ENCODE data around the gene ACER1. TPM values are rescaled to one million over a fixed set of nuclear protein-coding genes. Genes with fewer than 3 reads are reported as not detected.
"Not testable (repeated sequence)": the region's sequence is repeated elsewhere in the genome, so short reads cannot be mapped to it uniquely, and the experiment has no call there.

The ACER1 gene
- total RNA-seq, 1 experiment from 2014 or later: not detected

- Histone ChIP-seq H3K9me2 (replicated peaks; ENCODE audit: insufficient read depth, low read length) (no peaks in the 10 kb centered on the region), H3K27me3 (ENCODE audit: low read length) (no peaks in the 10 kb centered on the region), H3K4me1 (ENCODE audit: low read length) (no peaks in the 10 kb centered on the region), H3K9me3 (ENCODE audit: low read length) (no peaks in the 10 kb centered on the region), H3K79me2 (ENCODE audit: low read length) (no peaks in the 10 kb centered on the region), H3K27ac (ENCODE audit: low read length) (no peak overlapping the region), H3K4me3 (ENCODE audit: low read length) (no peak overlapping the region), H2AFZ (ENCODE audit: low read length) (no peak overlapping the region), H3K36me3 (ENCODE audit: insufficient read depth, low read length) (no peaks in the 10 kb centered on the region), H4K20me1 (ENCODE audit: insufficient read depth, low read depth, low read length) (no peaks in the 10 kb centered on the region), H3K9ac (ENCODE audit: low read length) (no peak overlapping the region), H3K4me2 (ENCODE audit: low read depth, low read length, poor library complexity, severe bottlenecking) (no peak overlapping the region)
- DNase-seq: no peak
Measured at GRCh38 chr19:6322284-6322683, 11.1 kb downstream of the ACER1 start.

GRCh38 chr19:6319376-6319775 lies 14.0 kb downstream of the ACER1 start:
- H3K9me3 ChIP-seq (ENCODE audit: low read length): no peaks in the 10 kb centered on the region
- H3K4me1 ChIP-seq (ENCODE audit: low read length): no peaks in the 10 kb centered on the region
- no peak overlapping the region for H3K27ac ChIP-seq (ENCODE audit: low read length)
- no peaks in the 10 kb centered on the region for H3K9me2 ChIP-seq (replicated peaks; ENCODE audit: insufficient read depth, low read length)
- H3K79me2 ChIP-seq (ENCODE audit: low read length): no peaks in the 10 kb centered on the region
- no peaks in the 10 kb centered on the region for H3K27me3 ChIP-seq (ENCODE audit: low read length)
- H3K4me3 ChIP-seq (ENCODE audit: low read length): no peak overlapping the region
- H2AFZ ChIP-seq (ENCODE audit: low read length): no peak overlapping the region
- H3K4me2 ChIP-seq (ENCODE audit: low read depth, low read length, poor library complexity, severe bottlenecking): no peak overlapping the region
- DNase-seq: no peak
- H3K9ac ChIP-seq (ENCODE audit: low read length): no peak overlapping the region
- no peaks in the 10 kb centered on the region for H3K36me3 ChIP-seq (ENCODE audit: insufficient read depth, low read length)
- no peaks in the 10 kb centered on the region for H4K20me1 ChIP-seq (ENCODE audit: insufficient read depth, low read depth, low read length)

GRCh38 chr19:6318772-6319171 lies 14.6 kb downstream of the ACER1 start:
- Histone ChIP-seq H3K36me3 (ENCODE audit: insufficient read depth, low read length) (no peaks in the 10 kb centered on the region), H3K27ac (ENCODE audit: low read length) (no peak overlapping the region), H3K9me3 (ENCODE audit: low read length) (no peaks in the 10 kb centered on the region), H3K4me3 (ENCODE audit: low read length) (no peak overlapping the region), H3K79me2 (ENCODE audit: low read length) (no peaks in the 10 kb centered on the region), H3K27me3 (ENCODE audit: low read length) (no peaks in the 10 kb centered on the region), H3K4me1 (ENCODE audit: low read length) (no peaks in the 10 kb centered on the region), H3K9ac (ENCODE audit: low read length) (no peak overlapping the region), H4K20me1 (ENCODE audit: insufficient read depth, low read depth, low read length) (no peaks in the 10 kb centered on the region), H3K9me2 (replicated peaks; ENCODE audit: insufficient read depth, low read length) (no peaks in the 10 kb centered on the region), H2AFZ (ENCODE audit: low read length) (no peak overlapping the region), H3K4me2 (ENCODE audit: low read depth, low read length, poor library complexity, severe bottlenecking) (no peak overlapping the region)
- no peak for DNase-seq

- not testable (repeated sequence) for H3K9ac ChIP-seq (ENCODE audit: low read length); H3K9me2 ChIP-seq (replicated peaks; ENCODE audit: insufficient read depth, low read length); H3K4me1 ChIP-seq (ENCODE audit: low read length); H3K36me3 ChIP-seq (ENCODE audit: insufficient read depth, low read length); DNase-seq; H3K9me3 ChIP-seq (ENCODE audit: low read length); H3K4me2 ChIP-seq (ENCODE audit: low read depth, low read length, poor library complexity, severe bottlenecking); H3K27ac ChIP-seq (ENCODE audit: low read length); H4K20me1 ChIP-seq (ENCODE audit: insufficient read depth, low read depth, low read length); H3K27me3 ChIP-seq (ENCODE audit: low read length); H2AFZ ChIP-seq (ENCODE audit: low read length); H3K79me2 ChIP-seq (ENCODE audit: low read length); H3K4me3 ChIP-seq (ENCODE audit: low read length)
Measured at GRCh38 chr19:6315646-6316045, 17.8 kb downstream of the ACER1 start.

- H3K27me3 ChIP-seq (ENCODE audit: low read length): no peaks in the 10 kb centered on the region
- H3K9ac ChIP-seq (ENCODE audit: low read length): no peak overlapping the region
- no peak overlapping the region for H3K27ac ChIP-seq (ENCODE audit: low read length)
- no peaks in the 10 kb centered on the region for H3K4me1 ChIP-seq (ENCODE audit: low read length)
- H3K4me3 ChIP-seq (ENCODE audit: low read length): no peak overlapping the region
- no peak overlapping the region for H3K4me2 ChIP-seq (ENCODE audit: low read depth, low read length, poor library complexity, severe bottlenecking)
- no peaks in the 10 kb centered on the region for H4K20me1 ChIP-seq (ENCODE audit: insufficient read depth, low read depth, low read length)
- no peak overlapping the region for H2AFZ ChIP-seq (ENCODE audit: low read length)
- no peaks in the 10 kb centered on the region for H3K36me3 ChIP-seq (ENCODE audit: insufficient read depth, low read length)
- H3K9me2 ChIP-seq (replicated peaks; ENCODE audit: insufficient read depth, low read length): no peaks in the 10 kb centered on the region
- no peaks in the 10 kb centered on the region for H3K9me3 ChIP-seq (ENCODE audit: low read length)
- no peaks in the 10 kb centered on the region for H3K79me2 ChIP-seq (ENCODE audit: low read length)
- no peak for DNase-seq
Measured at GRCh38 chr19:6313398-6313969, 19.9 kb downstream of the ACER1 start.

GRCh38 chr19:6312018-6312417 lies 21.4 kb downstream of the ACER1 start:
- no peaks in the 10 kb centered on the region for H3K9me3 ChIP-seq (ENCODE audit: low read length)
- H3K27ac ChIP-seq (ENCODE audit: low read length): no peak overlapping the region
- H3K79me2 ChIP-seq (ENCODE audit: low read length): no peaks in the 10 kb centered on the region
- H3K9me2 ChIP-seq (replicated peaks; ENCODE audit: insufficient read depth, low read length): no peaks in the 10 kb centered on the region
- H2AFZ ChIP-seq (ENCODE audit: low read length): no peak overlapping the region
- H3K4me2 ChIP-seq (ENCODE audit: low read depth, low read length, poor library complexity, severe bottlenecking): no peak overlapping the region
- H3K4me3 ChIP-seq (ENCODE audit: low read length): no peak overlapping the region
- H3K4me1 ChIP-seq (ENCODE audit: low read length): no peaks in the 10 kb centered on the region
- no peaks in the 10 kb centered on the region for H3K36me3 ChIP-seq (ENCODE audit: insufficient read depth, low read length)
- DNase-seq: no peak
- no peaks in the 10 kb centered on the region for H3K27me3 ChIP-seq (ENCODE audit: low read length)
- no peak overlapping the region for H3K9ac ChIP-seq (ENCODE audit: low read length)
- no peaks in the 10 kb centered on the region for H4K20me1 ChIP-seq (ENCODE audit: insufficient read depth, low read depth, low read length)

- no peaks in the 10 kb centered on the region for H3K9me2 ChIP-seq (replicated peaks; ENCODE audit: insufficient read depth, low read length)
- no peaks in the 10 kb centered on the region for H3K36me3 ChIP-seq (ENCODE audit: insufficient read depth, low read length)
- DNase-seq: no peak
- H3K4me2 ChIP-seq (ENCODE audit: low read depth, low read length, poor library complexity, severe bottlenecking): no peak overlapping the region
- no peaks in the 10 kb centered on the region for H3K79me2 ChIP-seq (ENCODE audit: low read length)
- no peaks in the 10 kb centered on the region for H3K4me1 ChIP-seq (ENCODE audit: low read length)
- no peak overlapping the region for H3K4me3 ChIP-seq (ENCODE audit: low read length)
- H3K9me3 ChIP-seq (ENCODE audit: low read length): peaks cover 6% of the 10 kb centered on the region; the same call in 1 of the 2 replicates
- H3K27me3 ChIP-seq (ENCODE audit: low read length): no peaks in the 10 kb centered on the region
- H2AFZ ChIP-seq (ENCODE audit: low read length): no peak overlapping the region
- no peaks in the 10 kb centered on the region for H4K20me1 ChIP-seq (ENCODE audit: insufficient read depth, low read depth, low read length)
- H3K27ac ChIP-seq (ENCODE audit: low read length): no peak overlapping the region
- H3K9ac ChIP-seq (ENCODE audit: low read length): no peak overlapping the region
Measured at GRCh38 chr19:6298413-6298812, 35.0 kb downstream of the ACER1 start.

GRCh38 chr19:6297202-6297601 lies 36.2 kb downstream of the ACER1 start:
- Histone ChIP-seq H2AFZ (ENCODE audit: low read length) (no peak overlapping the region), H3K9me3 (ENCODE audit: low read length) (peaks cover 12% of the 10 kb centered on the region), H3K9me2 (replicated peaks; ENCODE audit: insufficient read depth, low read length) (no peaks in the 10 kb centered on the region), H3K9ac (ENCODE audit: low read length) (no peak overlapping the region), H3K79me2 (ENCODE audit: low read length) (no peaks in the 10 kb centered on the region), H3K36me3 (ENCODE audit: insufficient read depth, low read length) (no peaks in the 10 kb centered on the region), H3K4me1 (ENCODE audit: low read length) (no peaks in the 10 kb centered on the region), H3K27me3 (ENCODE audit: low read length) (no peaks in the 10 kb centered on the region), H3K27ac (ENCODE audit: low read length) (no peak overlapping the region), H4K20me1 (ENCODE audit: insufficient read depth, low read depth, low read length) (no peaks in the 10 kb centered on the region), H3K4me2 (ENCODE audit: low read depth, low read length, poor library complexity, severe bottlenecking) (no peak overlapping the region), H3K4me3 (ENCODE audit: low read length) (no peak overlapping the region)
- no peak for DNase-seq

GRCh38 chr19:6292006-6292405 lies 41.4 kb downstream of the ACER1 start:
- Histone ChIP-seq H3K27me3 (ENCODE audit: low read length) (no peaks in the 10 kb centered on the region), H3K9me3 (ENCODE audit: low read length) (peaks cover 24% of the 10 kb centered on the region), H3K4me3 (ENCODE audit: low read length) (no peak overlapping the region), H3K79me2 (ENCODE audit: low read length) (no peaks in the 10 kb centered on the region), H3K9ac (ENCODE audit: low read length) (no peak overlapping the region), H2AFZ (ENCODE audit: low read length) (no peak overlapping the region), H3K4me2 (ENCODE audit: low read depth, low read length, poor library complexity, severe bottlenecking) (no peak overlapping the region), H3K4me1 (ENCODE audit: low read length) (no peaks in the 10 kb centered on the region), H3K27ac (ENCODE audit: low read length) (no peak overlapping the region), H3K9me2 (replicated peaks; ENCODE audit: insufficient read depth, low read length) (no peaks in the 10 kb centered on the region), H3K36me3 (ENCODE audit: insufficient read depth, low read length) (no peaks in the 10 kb centered on the region; the same call in 1 of the 2 replicates), H4K20me1 (ENCODE audit: insufficient read depth, low read depth, low read length) (no peaks in the 10 kb centered on the region)
- DNase-seq: peak; percentile 45

All from Karpas-422 (cell line).